GM18870 (cell line): ENCODE measurements around the gene CS.

Experiments
- ATAC-seq: cut with Tn5 transposase; IDR thresholded peaks from one replicate; pipeline ENCODE4 v1.9.1; 2021; ENCODE audit warnings: moderate library complexity; ENCODE audit not compliant: unreplicated experiment

The CS gene

GRCh38 chr12:56221757-56222530, 78.2 kb downstream of the CS start, which contains the start of gene RNF41:
TSS of gene RNF41 (minus strand) at chr12:56221922. CDS start at chr12:56214047, 7,875 bp downstream.
- ATAC-seq = peak; percentile 71
